ENCODE measurements around the gene PMFBP1. TPM values are rescaled to one million over a fixed set of nuclear protein-coding genes. Genes with fewer than 3 reads are reported as not detected.

Gene PMFBP1
- total RNA-seq, 1 experiment from 2014 or later, result 1.4 TPM

GRCh38 chr16:72198021-72198711 lies 26.2 kb upstream of the PMFBP1 start:
- H3K4me1 Mint-ChIP-seq (ENCODE audit: insufficient read depth, unreplicated experiment), result peaks cover 9% of the 10 kb centered on the region
- no peaks in the 10 kb centered on the region for H3K36me3 Mint-ChIP-seq (ENCODE audit: insufficient read depth, unreplicated experiment)
- H3K9me3 Mint-ChIP-seq (ENCODE audit: unreplicated experiment), result no peaks in the 10 kb centered on the region
- intact Hi-C loops (cut with micrococcal nuclease), result no loop called here
- DNase-seq (ENCODE audit: unreplicated experiment), result no peak
- no TSS peak for BruUV-seq (replicated peaks)
- no peak overlapping the region for H3K4me3 Mint-ChIP-seq (ENCODE audit: unreplicated experiment)
- H3K27me3 Mint-ChIP-seq (ENCODE audit: insufficient read depth, unreplicated experiment), result no peaks in the 10 kb centered on the region
- TF ChIP-seq, protein P1, sequence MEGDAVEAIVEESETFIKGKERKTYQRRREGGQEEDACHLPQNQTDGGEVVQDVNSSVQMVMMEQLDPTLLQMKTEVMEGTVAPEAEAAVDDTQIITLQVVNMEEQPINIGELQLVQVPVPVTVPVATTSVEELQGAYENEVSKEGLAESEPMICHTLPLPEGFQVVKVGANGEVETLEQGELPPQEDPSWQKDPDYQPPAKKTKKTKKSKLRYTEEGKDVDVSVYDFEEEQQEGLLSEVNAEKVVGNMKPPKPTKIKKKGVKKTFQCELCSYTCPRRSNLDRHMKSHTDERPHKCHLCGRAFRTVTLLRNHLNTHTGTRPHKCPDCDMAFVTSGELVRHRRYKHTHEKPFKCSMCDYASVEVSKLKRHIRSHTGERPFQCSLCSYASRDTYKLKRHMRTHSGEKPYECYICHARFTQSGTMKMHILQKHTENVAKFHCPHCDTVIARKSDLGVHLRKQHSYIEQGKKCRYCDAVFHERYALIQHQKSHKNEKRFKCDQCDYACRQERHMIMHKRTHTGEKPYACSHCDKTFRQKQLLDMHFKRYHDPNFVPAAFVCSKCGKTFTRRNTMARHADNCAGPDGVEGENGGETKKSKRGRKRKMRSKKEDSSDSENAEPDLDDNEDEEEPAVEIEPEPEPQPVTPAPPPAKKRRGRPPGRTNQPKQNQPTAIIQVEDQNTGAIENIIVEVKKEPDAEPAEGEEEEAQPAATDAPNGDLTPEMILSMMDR (IDR thresholded peaks at IDR 0.05; ENCODE audit: unreplicated experiment), result no peak
- POLR2A ChIA-PET, result no interaction called here
- CTCF ChIA-PET, result interaction anchor here (1.3 kb wide), 1 partner anchor 74 kb away, joined by 3 read pairs; no protein-coding TSS in a partner anchor
- no peak overlapping the region for H3K27ac Mint-ChIP-seq (ENCODE audit: low read depth, unreplicated experiment)

GRCh38 chr16:72197545-72197944 lies 25.6 kb upstream of the PMFBP1 start:
- POLR2A ChIA-PET, result no interaction called here
- DNase-seq (ENCODE audit: unreplicated experiment), result no peak
- TF ChIP-seq, protein P1 (IDR thresholded peaks at IDR 0.05; ENCODE audit: unreplicated experiment), result no peak
- Mint-ChIP-seq H3K4me1 (ENCODE audit: insufficient read depth, unreplicated experiment) (peaks cover 2% of the 10 kb centered on the region), H3K4me3 (ENCODE audit: unreplicated experiment) (no peak overlapping the region), H3K9me3 (ENCODE audit: unreplicated experiment) (no peaks in the 10 kb centered on the region), H3K36me3 (ENCODE audit: insufficient read depth, unreplicated experiment) (no peaks in the 10 kb centered on the region), H3K27ac (ENCODE audit: low read depth, unreplicated experiment) (no peak overlapping the region), H3K27me3 (ENCODE audit: insufficient read depth, unreplicated experiment) (no peaks in the 10 kb centered on the region)
- CTCF ChIA-PET, result no interaction called here
- intact Hi-C loops (cut with micrococcal nuclease), result no loop called here
- no TSS peak for BruUV-seq (replicated peaks)

- H3K27ac Mint-ChIP-seq (ENCODE audit: low read depth, unreplicated experiment), result no peak overlapping the region
- DNase-seq (ENCODE audit: unreplicated experiment), result no peak
- no TSS peak for BruUV-seq (replicated peaks)
- intact Hi-C loops (cut with micrococcal nuclease), result no loop called here
- H3K27me3 Mint-ChIP-seq (ENCODE audit: insufficient read depth, unreplicated experiment), result no peaks in the 10 kb centered on the region
- H3K4me3 Mint-ChIP-seq (ENCODE audit: unreplicated experiment), result no peak overlapping the region
- H3K4me1 Mint-ChIP-seq (ENCODE audit: insufficient read depth, unreplicated experiment), result no peaks in the 10 kb centered on the region
- ChIA-PET CTCF (interaction anchor here (1.3 kb wide), 1 partner anchor 71 kb away, joined by 3 read pairs; no protein-coding TSS in a partner anchor), POLR2A (no interaction called here)
- TF ChIP-seq, protein P1 (IDR thresholded peaks at IDR 0.05; ENCODE audit: unreplicated experiment), result no peak
- H3K9me3 Mint-ChIP-seq (ENCODE audit: unreplicated experiment), result no peaks in the 10 kb centered on the region
- no peaks in the 10 kb centered on the region for H3K36me3 Mint-ChIP-seq (ENCODE audit: insufficient read depth, unreplicated experiment)
Measured at GRCh38 chr16:72195609-72196008, 23.7 kb upstream of the PMFBP1 start.

DNA sequence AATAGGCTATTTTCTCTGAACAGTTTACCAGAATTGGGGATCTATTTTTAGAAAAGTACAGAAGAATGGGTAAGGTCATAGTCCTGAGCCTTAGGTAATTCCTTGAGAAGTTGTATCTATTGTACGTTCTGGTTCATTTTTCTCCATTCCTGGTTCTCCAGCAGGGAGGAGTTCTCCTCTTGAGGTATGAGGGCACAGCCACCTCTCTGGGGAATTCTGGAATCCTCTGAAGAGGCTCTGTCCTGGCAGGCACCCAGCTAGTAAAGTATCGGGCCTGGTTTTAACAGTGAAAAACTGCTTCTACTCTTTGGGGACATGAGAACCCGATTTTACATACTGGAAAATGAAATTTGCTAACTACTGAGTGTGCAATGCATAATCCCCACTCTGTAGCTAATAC lies 19.6 kb upstream of the PMFBP1 start:
- no peak for DNase-seq (ENCODE audit: unreplicated experiment)
- BruUV-seq (replicated peaks), result no TSS peak
- ChIA-PET CTCF (interaction anchor here (0.6 kb wide), 1 partner anchor 129 kb away, joined by 3 read pairs; no protein-coding TSS in a partner anchor), POLR2A (no interaction called here)
- Mint-ChIP-seq H3K27ac (ENCODE audit: low read depth, unreplicated experiment) (no peak overlapping the region), H3K36me3 (ENCODE audit: insufficient read depth, unreplicated experiment) (no peaks in the 10 kb centered on the region), H3K4me1 (ENCODE audit: insufficient read depth, unreplicated experiment) (peaks cover 5% of the 10 kb centered on the region), H3K27me3 (ENCODE audit: insufficient read depth, unreplicated experiment) (no peaks in the 10 kb centered on the region), H3K9me3 (ENCODE audit: unreplicated experiment) (peaks cover 8% of the 10 kb centered on the region), H3K4me3 (ENCODE audit: unreplicated experiment) (no peak overlapping the region)
- intact Hi-C loops (cut with micrococcal nuclease), result no loop called here
- TF ChIP-seq, protein P1 (IDR thresholded peaks at IDR 0.05; ENCODE audit: unreplicated experiment), result no peak

Data from MCF 10A (cell line).